GM21723 (cell line): ENCODE data around the gene ZNF407.

Experiments used
- ATAC-seq: cut with Tn5 transposase; IDR thresholded peaks from one replicate; pipeline ENCODE4 v1.9.1; 2021; ENCODE audit warnings: mild to moderate bottlenecking, moderate library complexity; ENCODE audit not compliant: unreplicated experiment

The ZNF407 gene

GRCh38 chr18:75063615-75064512, 466.2 kb downstream of the ZNF407 start:
- no peak for ATAC-seq

- no peak for ATAC-seq
Measured at GRCh38 chr18:75064513-75064905, 466.8 kb downstream of the ZNF407 start.

- no peak for ATAC-seq
Measured at GRCh38 chr18:75065251-75066000, 467.8 kb downstream of the ZNF407 start.

GRCh38 chr18:75066021-75066880, 468.6 kb downstream of the ZNF407 start:
- no peak for ATAC-seq

- ATAC-seq = no peak
Measured at GRCh38 chr18:75066936-75067335, 469.3 kb downstream of the ZNF407 start.

- no peak for ATAC-seq
Measured at GRCh38 chr18:75067996-75068645, 470.5 kb downstream of the ZNF407 start.

GRCh38 chr18:75068682-75069435, 471.2 kb downstream of the ZNF407 start:
- no peak for ATAC-seq

- no peak for ATAC-seq
Measured at GRCh38 chr18:75070235-75070624, 472.6 kb downstream of the ZNF407 start.

GRCh38 chr18:75070625-75071483, 473.2 kb downstream of the ZNF407 start:
- ATAC-seq = peak; percentile 77

GRCh38 chr18:75071484-75071785, 473.8 kb downstream of the ZNF407 start:
- no peak for ATAC-seq

- ATAC-seq = no peak
Measured at GRCh38 chr18:75071866-75072671, 474.4 kb downstream of the ZNF407 start.

GRCh38 chr18:75072672-75073371, 475.2 kb downstream of the ZNF407 start:
- ATAC-seq = no peak

GRCh38 chr18:75073654-75074053, 476.0 kb downstream of the ZNF407 start:
- no peak for ATAC-seq

GRCh38 chr18:75074196-75075015, 476.7 kb downstream of the ZNF407 start:
- ATAC-seq = no peak

GRCh38 chr18:75075016-75075305, 477.3 kb downstream of the ZNF407 start:
- ATAC-seq = no peak

GRCh38 chr18:75075429-75075841, 477.8 kb downstream of the ZNF407 start:
- no peak for ATAC-seq

GRCh38 chr18:75076286-75076685, 478.6 kb downstream of the ZNF407 start:
- ATAC-seq = no peak
